GM19468 (cell line): ENCODE results near the gene ORM2.
A peak's percentile ranks its signal among the peaks of the same experiment; 100 is the strongest.

ENCODE experiments used
- ATAC-seq: cut with Tn5 transposase; IDR thresholded peaks from one replicate; pipeline ENCODE4 v1.9.1; 2021; ENCODE audit warnings: mild to moderate bottlenecking, moderate library complexity, moderate number of reproducible peaks; ENCODE audit not compliant: unreplicated experiment; ENCODE audit errors: extremely low read depth

The ORM2 gene

DNA sequence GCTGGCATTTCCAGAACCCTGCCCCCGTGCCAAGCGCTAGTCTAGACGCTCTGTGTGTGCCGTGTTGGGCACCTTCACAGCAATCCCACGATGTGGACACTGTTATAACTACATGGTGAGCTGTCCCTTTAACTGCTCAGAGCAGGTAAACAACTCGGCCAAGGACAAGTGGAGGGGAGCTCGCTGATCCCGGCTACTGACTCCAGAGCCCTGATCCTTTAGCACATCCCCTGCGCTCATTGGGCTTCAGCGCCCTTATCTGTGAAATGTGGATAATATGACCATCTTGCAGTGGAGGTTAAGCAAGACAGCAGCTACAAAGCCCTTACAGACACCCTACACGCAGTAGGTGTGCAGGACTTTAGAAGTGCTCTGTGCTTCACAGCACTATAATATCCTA, 16.5 kb downstream of the ORM2 start:
- ATAC-seq, result no peak

DNA sequence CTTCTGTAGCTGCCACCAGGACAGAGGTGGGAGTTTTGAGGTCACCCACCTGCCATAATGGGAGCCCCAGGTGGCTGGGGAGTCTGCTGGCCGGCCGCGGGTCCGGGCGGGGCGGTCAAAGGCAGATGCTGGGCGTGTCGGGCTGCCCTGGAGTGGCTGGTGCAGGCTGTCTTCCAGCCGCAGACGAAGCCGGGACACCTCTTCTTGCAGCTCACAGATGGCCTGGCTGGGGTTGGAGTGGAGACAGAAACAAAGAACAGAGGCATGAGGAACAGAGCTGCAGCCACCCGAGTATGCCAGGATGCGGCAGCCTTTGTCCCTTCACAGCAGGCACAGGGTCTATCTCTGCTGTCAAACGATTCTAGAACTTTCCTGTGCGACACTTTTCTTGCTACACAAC, 18.0 kb downstream of the ORM2 start:
- ATAC-seq, result no peak

DNA sequence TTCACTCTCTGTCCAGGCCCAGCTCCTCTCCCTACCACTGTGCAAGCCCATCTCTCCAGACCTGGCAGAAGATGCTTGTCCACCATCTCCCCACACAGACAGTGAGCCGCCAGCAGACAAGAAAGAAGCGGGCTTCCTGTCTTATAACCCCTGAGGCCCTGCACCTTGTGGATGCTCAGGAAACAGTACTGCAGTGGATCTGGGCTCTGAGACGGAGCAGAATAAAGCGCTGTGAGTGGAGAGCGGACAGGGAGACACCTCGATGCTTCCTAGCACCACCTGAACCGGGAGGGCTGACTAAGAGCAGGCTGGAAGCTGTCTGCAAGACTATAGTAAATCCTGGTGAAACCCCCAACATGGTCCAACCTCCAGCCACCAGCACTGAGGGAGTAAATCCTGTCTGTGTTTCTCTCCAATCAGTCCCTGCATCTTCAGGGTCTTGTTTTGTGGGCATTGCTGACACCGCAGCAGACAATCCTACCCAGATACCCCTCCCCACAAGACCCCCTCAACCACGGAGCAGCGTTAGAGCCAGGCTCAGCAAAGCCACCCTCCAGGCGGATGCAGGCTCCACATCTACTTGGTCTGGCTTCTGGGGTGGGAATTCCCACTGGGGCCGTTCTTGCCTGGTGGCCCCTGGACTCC, 18.7 kb downstream of the ORM2 start:
- ATAC-seq, result no peak

DNA sequence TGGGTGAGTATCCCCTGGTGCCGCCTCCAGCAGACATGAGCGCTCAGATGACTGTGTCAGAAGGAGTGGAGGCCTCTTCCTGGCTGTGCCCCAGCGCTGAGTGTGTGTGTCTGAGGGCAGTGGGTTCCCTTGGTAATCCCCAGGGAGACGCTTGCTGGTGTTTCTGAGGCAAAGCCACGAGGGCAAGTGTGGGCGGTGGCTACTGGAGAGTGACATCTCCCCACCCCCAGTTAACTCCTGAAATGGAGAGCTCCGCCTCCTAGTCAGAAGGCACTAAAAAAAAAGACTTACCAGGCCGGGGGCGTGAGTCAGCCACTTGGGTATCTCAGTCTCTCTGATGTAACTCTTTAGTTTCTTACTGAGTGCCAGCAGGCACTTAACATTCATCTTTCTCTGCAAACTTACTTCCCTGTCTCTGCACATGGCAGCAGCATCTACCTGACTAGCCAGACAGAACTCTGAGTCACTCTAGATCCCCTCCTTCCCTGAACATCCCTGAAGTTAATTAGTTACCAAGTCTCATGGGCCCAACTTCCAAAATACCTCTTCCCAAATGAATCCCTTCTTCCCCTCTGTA, 19.3 kb downstream of the ORM2 start:
- peak; percentile 61 for ATAC-seq

DNA sequence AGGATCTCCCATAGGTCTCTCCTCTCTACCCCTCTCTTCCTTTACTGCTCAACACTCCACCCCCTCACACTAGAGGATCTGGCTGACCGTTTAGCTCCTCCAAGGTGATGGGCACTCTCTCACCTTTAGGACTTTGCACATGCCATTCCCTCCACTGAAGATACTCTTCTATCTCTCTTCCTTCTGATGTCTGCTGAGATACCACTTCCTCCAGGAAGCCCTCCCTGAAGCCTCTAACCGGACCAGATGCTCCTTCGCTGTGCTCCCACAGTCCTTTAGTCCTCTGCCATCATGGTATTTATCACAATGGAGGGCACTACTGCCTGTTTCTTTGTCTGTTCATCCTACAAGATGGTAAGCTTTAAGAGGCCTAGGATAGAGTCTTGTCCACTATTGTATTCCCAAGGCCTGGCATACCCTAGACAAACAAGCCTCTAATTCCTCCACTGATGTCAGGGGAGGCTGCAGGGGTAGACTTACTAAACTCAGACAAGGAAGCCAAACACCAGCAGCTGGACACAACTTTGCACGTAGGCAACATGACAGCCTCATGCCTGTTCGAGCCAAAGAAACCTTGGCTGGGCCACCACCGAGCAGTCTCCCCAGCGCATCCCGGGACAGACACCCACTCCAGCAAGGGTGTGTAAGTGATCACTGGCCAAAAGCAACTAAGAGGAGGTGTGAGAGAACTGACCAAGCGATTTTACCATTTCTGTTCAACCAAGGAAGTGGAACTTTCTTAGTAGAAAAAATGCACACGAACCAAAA, 20.2 kb downstream of the ORM2 start:
- ATAC-seq, result no peak

DNA sequence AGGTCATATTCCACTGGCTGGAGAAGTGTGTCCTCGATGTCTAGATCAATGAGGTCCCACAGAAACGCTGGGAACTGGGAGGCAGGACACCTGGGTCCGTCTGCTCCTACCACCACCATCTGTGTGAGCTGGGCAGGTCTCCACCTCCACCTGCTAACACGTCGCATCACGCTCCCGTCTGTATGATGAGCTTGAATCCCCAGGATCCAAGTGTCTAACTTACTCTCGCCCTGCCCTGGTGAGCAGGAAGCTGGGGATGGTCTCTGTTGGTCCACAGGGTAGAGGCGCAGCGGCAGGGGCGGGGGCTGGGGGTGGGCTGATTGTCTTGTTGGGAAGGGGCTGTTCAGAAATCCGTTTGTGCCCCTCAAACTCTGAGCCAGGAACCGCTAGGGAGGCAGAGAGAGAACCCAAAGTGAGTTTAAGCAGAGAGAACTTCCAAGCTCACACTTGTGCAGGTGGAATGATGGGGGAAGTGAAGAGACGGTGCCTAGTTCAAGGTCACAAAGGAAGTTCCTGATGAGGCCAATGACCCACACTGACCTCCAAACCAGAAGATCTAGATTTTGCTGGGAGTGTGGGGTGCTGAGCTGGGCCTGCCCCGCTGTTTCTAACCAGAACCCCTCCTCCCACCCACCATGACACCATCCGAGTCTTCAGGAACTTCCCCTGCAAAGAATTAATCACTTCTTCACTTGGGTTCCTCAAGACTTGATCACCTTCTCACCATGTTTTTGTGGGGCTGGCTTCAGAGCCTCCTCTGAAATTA, 21.1 kb downstream of the ORM2 start:
- no peak for ATAC-seq

DNA sequence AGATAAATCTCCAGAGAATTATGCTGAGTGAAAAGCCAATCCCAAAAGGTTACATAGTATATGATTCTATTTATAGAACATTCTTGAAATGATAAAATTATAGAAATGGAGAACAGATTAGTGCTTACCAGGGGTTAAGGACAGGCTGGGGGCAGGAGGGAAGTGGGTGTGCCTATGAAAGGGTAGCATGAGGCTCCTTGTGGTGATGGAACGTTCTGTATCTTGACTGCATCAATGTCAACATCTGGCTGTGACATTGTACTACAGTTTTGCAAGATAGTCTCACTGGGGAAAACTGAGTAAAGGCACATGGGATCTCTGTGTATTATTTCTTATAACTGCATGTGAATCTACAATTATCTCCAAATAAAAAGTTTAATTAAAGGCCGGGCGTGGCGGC, 22.3 kb downstream of the ORM2 start:
- ATAC-seq, result no peak

DNA sequence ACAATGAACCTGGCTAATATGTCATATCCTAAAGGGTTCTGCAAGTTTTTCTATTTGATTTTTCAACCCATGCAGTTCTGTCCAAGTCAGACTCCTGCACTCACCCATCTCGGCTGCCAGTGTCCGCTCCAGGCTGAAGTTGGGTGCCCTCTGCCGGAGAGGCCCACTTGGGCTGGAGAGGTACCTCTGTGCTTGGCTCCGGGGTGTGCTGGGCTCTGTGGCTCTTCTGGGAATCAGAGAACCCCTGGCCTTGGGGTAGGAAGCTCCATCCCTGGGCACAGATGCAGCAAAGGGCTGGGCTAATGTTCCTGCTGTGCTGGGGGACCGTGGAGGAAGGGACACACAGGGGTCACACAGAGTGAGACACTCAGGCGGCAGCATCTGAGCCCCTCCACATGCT, 26.2 kb downstream of the ORM2 start:
- no peak for ATAC-seq

DNA sequence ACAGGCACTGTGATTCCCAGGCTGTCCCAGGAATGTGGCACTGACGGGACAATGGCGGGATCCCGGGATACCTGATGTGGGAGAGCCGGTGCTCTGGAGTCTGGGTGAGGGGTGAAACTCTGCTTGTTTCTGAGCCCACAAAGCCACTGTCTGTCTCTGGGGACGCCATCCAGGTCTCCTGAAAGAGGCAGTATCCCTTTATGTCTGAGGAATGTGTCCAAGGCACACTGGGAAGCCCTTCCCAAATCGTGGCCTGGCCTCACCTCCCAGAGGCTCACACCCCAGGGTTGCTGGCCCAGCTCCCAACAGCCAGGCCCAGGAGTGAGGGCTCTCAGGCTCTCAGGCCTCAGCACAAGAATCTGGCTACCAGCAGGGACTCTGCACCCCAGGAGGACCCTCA, 27.1 kb downstream of the ORM2 start:
- ATAC-seq, result no peak

DNA sequence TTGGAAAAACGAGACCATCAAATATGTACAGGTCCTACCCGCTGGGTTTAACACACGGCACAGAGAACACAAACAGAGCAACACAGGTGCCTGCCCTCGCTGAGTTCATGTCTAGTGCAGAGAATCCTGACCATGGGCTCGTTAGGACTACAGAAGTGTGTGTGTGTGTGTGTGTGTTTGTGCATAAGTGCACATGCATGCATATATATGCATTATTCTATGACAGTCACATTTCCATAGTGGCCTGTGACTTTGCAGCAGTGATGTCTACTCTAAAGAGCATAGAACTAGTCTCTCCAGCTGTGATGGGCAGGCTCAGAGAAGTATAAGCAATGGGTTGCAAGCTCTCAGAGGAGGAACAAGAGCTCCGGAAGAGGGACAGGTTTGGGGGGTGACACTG, 27.7 kb downstream of the ORM2 start:
- no peak for ATAC-seq

DNA sequence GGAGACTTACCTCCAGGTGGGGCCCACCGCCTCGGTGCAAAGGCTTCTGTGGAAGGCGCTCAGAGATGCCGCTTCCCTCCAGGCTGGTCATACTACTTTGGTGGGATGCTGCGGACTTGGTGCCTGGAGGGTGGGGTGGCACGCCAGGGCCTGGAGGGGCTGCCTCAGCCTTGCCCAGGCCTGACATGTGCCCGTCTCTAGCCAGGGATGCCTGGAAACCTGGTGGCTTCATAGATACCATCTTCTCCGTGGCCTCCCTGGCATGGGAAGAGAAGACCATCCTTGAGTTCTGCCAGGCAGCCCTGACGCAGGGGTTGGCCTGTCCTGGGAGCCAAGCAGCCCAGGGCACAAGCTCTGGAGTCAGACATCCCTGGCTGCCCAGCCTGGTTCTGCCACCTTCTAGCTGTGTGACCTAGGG, 28.3 kb downstream of the ORM2 start:
- ATAC-seq, result no peak

DNA sequence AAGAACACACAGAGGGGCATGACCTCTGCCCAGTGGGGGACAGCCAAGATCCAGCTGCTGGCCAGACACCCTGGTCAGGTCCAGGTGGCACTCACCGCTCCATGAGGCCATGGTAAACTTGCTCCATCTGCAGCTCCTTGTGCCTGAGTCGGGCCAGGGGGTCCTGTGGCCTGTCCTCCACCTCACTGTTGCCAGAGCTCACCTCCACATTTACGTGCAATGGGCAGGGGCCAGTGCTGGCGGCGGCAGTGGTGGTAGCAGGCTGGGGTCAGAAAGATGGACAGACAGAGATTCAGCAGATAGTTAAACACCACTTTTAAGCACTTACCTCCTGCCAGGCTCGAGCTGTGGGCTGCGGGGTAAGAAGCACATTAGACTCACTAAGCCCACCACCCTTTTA, 30.1 kb downstream of the ORM2 start:
- ATAC-seq, result no peak

DNA sequence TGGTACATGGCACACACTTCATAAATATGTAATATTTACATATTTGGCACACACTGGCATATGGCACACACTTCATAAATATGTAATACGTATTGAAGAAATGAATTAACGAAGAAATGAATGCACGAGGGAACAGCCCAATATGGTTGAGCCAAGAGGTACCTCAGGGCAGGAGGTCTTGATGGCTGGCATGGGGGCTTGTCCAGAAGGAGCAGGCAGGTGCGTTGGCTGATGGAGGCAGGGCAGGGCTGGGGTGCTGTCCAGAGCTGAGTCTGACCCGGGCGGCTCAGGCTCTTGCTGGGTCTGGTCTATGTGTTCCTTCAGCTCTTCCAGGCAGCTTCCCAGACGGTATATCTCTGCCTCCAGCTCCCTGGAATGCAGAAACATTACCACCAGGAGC, 31.9 kb downstream of the ORM2 start:
- no peak for ATAC-seq

DNA sequence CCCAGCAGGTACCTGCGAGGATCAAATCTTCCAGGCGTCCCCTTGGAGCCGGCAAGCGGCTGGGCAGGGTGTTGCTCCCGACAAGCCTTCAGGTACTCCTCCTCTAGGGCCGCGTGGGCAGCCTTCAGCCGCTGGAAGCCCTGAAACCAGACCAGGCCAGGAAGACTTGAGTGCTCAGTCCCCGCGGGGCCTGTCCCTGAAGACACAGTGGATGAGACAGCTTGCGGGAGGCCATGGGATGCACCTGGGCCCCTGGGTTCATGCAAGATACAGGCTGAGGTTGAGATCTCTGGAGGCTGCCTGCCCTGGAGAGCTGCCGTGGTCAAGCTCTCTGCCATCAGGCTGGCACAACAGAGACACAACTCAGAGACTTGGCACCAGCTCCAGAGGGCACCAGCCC, 32.7 kb downstream of the ORM2 start:
- ATAC-seq, result no peak

DNA sequence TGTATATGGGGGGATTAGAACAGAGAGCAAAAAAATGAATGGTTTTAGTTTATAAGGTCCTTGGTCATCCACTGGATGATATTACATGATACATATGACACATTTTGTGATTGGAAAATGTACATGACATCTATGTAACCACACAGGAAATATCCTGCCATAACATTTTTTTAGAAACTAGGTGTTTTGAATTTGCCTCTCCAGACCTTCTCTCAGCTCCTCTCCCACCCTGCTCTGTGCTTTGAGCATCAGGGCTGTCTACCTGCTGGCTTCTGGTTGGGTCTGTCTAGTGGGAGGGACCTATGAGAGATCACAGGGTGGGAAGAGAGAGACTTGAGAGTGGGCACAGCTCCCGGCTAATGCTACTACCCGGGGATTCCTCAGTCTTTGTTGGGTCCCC, 33.8 kb downstream of the ORM2 start:
- no peak for ATAC-seq

DNA sequence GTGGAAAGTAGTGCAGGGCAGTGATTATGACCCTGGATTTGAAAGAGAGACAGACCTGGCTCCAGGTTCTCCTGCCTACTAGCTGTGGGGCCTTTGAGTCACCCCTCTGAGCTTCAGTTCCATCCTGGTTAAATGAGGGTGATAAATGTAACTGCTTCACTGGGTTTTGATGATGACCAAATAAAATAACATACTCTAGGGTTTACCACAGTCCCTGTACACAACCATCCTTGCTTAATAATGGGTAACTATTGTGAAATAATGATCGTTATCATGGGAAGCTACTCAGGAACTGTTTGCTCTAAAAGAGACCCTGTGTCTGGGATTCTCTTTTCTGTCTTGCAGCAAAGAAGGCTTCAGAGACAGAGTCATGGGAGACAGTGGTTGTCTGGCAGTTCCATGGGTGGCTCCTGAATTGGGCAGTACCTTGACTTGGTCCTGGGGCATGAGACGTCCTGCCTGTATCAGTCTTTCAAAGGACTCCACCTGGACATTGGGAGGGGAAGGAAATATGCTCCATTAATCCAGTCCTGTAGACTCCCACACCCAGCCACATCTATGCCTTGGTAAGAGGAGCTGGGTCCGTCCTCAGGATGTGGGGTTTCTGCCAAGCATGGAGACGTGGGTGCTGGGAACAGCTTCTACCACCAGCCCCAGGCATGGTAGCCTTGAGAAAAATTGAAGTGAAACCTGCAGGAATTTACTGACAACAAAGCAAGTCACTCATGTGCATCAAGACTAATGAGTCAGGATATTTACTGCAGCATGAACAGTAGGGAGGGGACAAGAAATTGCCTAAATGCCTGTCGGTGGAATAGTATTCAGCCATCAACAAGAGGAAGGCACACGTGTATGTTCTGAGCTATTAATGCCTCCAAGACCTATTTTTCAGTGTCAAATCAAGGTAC, 34.7 kb downstream of the ORM2 start:
- no peak for ATAC-seq

DNA sequence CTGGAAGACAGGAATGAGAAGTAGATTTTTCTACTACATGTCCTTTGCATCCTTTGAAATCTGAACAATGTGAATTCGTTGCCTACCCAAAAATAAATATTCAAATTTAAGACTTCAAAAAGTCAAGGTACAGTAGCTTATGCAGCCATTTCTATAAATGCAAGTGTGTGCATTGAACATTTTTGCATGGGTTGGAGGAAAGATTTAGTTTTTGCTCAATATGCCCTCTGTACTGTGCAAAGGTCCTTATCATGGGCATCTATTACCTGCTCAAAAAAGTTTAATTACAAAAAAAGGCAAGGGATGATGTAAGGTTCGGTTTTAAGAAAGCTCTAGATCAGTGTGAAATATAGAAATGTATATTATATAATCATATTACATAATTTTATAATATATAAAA, 35.5 kb downstream of the ORM2 start:
- ATAC-seq, result no peak

DNA sequence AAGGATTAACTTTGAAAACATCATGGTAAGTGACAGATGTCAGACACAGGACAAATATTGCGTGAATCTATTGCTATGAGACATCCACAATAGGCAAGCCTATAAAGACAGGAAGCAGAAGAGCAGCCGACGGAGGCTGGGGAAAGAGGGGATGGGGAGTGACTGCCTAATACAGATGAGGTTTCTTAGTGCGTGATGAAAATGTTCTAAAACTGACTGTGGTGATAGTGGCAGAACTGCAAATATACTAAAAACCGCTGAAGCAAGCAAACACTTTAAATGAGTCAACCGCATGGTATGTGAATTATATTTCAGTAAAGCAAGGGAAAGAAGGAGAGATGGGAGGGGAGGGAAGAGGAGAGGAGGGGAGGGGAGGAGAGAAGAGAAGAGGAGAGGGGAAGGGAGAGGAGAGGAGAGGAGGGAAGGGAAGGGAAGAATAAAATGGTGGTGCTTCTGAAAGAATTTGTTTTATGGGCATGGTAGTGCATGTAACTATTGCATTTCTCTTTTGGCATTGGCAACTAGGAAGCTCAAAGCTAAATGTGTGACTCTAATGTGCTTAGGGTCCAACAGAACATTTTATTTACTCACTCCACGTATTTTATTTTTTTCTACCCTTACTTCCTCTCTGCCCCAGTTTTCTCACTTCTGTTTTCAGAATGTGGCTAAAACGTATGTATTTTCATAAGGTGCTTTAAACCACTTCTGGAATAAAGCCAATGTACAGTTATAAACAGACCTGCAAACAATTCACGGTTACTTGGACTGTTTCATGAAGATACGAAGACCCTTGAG, 36.9 kb downstream of the ORM2 start:
- peak; percentile 23 for ATAC-seq

DNA sequence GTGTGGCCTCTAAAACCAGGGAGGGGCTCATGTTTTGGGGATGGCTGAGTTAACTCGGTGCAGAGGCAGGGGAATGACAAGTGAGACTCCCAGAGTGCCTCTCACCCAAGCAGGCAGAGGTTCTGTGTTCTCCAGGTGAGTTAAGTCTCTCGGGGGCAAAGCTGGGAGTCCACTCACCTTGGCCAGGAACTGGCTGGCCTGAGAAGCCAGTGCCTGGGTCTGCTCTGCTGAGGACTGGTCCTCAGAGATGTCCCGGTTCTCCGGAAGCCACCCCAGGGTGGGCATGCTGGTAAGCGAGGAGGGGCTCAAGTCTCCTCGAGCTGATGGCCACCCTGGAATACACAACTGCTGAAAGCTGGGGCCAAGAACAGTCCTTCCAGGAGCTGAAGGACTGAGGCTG, 37.7 kb downstream of the ORM2 start:
- no peak for ATAC-seq
